H1 (cell line): ENCODE data around the gene NMT1. TPM values are rescaled to one million over a fixed set of nuclear protein-coding genes. Genes with fewer than 3 reads are reported as not detected.

Source experiments
- CBX8 ChIP-seq: fragments of 300-800, 300-1000 bp; sonication (generic); IDR thresholded peaks from 2 replicates; pipeline ENCODE4 v1.7.1; 2016; ENCODE audit warnings: low read depth, low read length, borderline replicate concordance
- POLR2AphosphoS5 ChIP-seq: IDR thresholded peaks from 2 replicates; pipeline ENCODE4 v1.6.1; 2011; ENCODE audit warnings: low read depth, low read length
- SIN3A ChIP-seq, 2 experiments: IDR thresholded peaks in 1 of 2; conservative IDR thresholded peaks in 1 of 2; 2 replicates each; pipeline ENCODE4 v1.6.1; 2011 to 2012; ENCODE audit warnings: low read length in 2 of 2, improper control_type of control experiment in 1 of 2, low read depth in 1 of 2, mild to moderate bottlenecking in 1 of 2
- polyA plus RNA-seq, 7 experiments: library from polyadenylated mRNA; depleted of rRNA in 3 of 7; stranded (reverse) in 5 of 7; unstranded in 2 of 7; fragments of >200 nt in 5 of 7; fragments of 200-250 nt in 2 of 7; gene quantifications; 1 replicate in 5 of 7; 2 replicates in 1 of 7; 4 replicates in 1 of 7; pipeline versions ENCODE4 v1.2.1 to v1.2.3, GENCODE V29; 2011 to 2013; ENCODE audit warnings: missing spikeins in 2 of 7, mixed read lengths in 2 of 7
- total RNA-seq: library from RNA; stranded (reverse); fragmentation: NEBNext Ultra II Directional; extraction: Animal tissue kit (Norgen Biotek cat#: 25700); gene quantifications from 2 replicates; pipeline ENCODE4 v1.2.1, GENCODE V29; 2021

NMT1 gene
- total and polyA plus RNA-seq, 2 of the 8 experiments (the other 6 are each of a cell fraction or from before 2014, with no cell fraction given) = 42.9 to 149 TPM

GRCh38 chr17:45086865-45087503 lies 25.9 kb downstream of the NMT1 start (continued):
- TF ChIP-seq CBX8 (no peak), POLR2AphosphoS5 (no peak), SIN3A (conservative IDR thresholded peaks at IDR 0.05 in 1 of 2, IDR thresholded peaks at IDR 0.05 in 1 of 2; ENCODE audit: low read depth in 1 of 2, low read length in 2 of 2) (no peak)
